GM06990 (cell line): ENCODE results near the gene STXBP6.

Source experiments
- DNase-seq: peaks from one replicate; pipeline ENCODE4 v3.0.0-alpha.2; 2011; ENCODE audit not compliant: insufficient read length; ENCODE audit errors: extremely low read depth
- H3K27me3 ChIP-seq: replicated peaks from 2 replicates; pipeline ENCODE4 v1.6.0; 2011; ENCODE audit warnings: low read length; ENCODE audit not compliant: control insufficient read depth, insufficient read depth
- H3K36me3 ChIP-seq: 2 replicates; pipeline ENCODE4 v1.5.1; 2011; ENCODE audit warnings: low read length; ENCODE audit not compliant: control insufficient read depth, insufficient read depth
- H3K4me3 ChIP-seq: replicated peaks from 2 replicates; pipeline ENCODE4 v1.5.1; 2011; ENCODE audit warnings: low read depth, mild to moderate bottlenecking, control low read depth, low read length
- TF ChIP-seq, protein P1 (sequence below): IDR thresholded peaks from 2 replicates; pipeline ENCODE4 v1.5.1; 2011; ENCODE audit warnings: low read length, control low read depth, mild to moderate bottlenecking, inconsistent platforms; ENCODE audit not compliant: insufficient read depth, poor library complexity, severe bottlenecking

Gene STXBP6

DNA sequence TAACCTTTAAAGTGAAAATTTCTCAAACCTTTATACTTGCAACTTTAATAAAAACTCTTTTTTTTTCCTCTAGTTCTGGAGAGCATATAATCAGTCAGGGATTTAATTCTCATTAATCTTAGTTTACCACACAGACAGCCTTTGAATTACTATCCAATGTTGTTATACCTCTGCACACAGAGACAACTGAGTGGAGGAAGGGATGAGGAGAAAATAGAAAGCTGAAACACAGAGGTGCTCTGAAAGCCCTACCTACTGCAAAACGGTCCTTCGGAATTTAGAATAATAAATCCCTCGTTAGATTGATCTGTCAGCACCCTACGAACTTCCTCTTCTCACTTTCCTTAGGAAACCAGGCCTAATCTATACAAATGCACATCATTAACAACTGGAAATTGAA lies 122.1 kb downstream of the STXBP6 start:
- TF ChIP-seq, protein P1, sequence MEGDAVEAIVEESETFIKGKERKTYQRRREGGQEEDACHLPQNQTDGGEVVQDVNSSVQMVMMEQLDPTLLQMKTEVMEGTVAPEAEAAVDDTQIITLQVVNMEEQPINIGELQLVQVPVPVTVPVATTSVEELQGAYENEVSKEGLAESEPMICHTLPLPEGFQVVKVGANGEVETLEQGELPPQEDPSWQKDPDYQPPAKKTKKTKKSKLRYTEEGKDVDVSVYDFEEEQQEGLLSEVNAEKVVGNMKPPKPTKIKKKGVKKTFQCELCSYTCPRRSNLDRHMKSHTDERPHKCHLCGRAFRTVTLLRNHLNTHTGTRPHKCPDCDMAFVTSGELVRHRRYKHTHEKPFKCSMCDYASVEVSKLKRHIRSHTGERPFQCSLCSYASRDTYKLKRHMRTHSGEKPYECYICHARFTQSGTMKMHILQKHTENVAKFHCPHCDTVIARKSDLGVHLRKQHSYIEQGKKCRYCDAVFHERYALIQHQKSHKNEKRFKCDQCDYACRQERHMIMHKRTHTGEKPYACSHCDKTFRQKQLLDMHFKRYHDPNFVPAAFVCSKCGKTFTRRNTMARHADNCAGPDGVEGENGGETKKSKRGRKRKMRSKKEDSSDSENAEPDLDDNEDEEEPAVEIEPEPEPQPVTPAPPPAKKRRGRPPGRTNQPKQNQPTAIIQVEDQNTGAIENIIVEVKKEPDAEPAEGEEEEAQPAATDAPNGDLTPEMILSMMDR, result no peak
- no peaks in the 10 kb centered on the region for H3K27me3 ChIP-seq

DNA sequence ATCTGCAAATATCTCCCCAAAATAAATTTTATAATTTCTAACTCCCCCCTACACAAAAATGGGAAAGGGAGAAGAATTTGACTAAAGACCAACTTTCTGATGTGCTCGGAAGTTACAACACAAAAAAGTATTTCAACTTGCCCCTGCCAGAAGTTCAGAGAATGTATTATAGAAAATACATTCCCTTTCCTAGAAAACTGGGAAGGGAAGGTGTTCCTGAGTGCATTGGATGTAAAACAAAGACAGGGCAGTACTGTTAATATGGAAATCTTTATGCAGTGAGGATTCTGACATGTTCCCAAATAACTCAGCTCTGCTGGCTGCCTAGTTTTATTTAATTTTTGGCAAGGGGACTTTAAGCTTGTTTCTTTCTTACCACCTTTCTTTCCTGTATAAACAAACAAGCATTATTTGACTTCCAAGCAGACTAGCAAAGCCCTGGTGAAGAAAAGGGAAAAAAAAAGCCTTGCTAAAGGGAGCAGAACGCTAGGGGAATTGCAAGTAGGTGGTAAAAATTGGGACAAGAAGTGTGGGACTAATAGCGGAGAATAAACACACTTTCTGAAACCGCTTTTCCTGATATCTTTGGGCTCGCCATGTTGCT lies 124.1 kb downstream of the STXBP6 start:
- H3K4me3 ChIP-seq, result no peak overlapping the region
- no peaks in the 10 kb centered on the region for H3K27me3 ChIP-seq
- no peak for DNase-seq
- TF ChIP-seq, protein P1, result no peak
- H3K36me3 ChIP-seq, result no peaks in the 10 kb centered on the region

More for the DNA sequence above, 122.1 kb downstream of the STXBP6 start:
- Histone ChIP-seq H3K36me3 (no peaks in the 10 kb centered on the region), H3K4me3 (no peak overlapping the region)
- DNase-seq, result no peak

DNA sequence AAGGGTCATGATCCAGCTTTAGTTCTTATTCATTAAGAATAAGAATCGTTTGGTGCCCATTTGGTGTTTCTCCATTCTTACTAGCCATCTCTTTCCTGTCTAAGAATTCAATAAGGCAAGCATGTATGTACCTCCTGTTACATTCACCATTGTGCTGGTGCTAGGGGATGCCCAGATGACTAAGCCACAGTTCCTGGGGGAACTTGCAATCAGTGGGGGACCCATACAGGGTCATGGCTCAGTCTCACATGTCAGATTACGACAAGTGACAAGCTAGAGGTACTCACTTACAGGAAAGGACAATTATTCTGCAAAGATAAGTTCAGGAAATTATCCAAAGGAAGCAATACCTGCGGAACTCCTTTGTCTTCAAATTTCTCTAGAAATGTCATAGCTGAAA lies 125.4 kb downstream of the STXBP6 start:
- DNase-seq, result no peak
- Histone ChIP-seq H3K4me3 (no peak overlapping the region), H3K36me3 (no peaks in the 10 kb centered on the region), H3K27me3 (no peaks in the 10 kb centered on the region)
- TF ChIP-seq, protein P1, result no peak

DNA sequence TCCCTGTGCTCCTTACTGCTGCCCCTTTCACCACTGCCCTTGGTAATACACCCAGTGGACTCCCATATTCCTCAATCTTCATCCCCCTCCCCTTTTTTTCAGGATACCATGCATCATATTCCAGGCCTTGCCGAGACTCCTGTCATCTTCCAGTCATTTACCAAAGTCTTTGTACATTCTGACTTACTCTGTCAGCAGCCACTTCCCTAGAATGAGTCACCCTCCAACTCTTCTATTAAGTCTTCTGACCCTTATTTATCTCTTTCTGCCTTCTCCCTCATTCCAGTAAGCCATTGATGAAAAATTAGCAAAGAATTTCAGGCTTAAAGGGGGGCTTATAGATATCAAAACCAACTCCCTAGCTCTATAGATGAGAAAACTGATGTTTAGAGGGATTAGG lies 128.0 kb downstream of the STXBP6 start:
- TF ChIP-seq, protein P1, result no peak
- no peak for DNase-seq
- Histone ChIP-seq H3K27me3 (no peaks in the 10 kb centered on the region), H3K4me3 (no peak overlapping the region), H3K36me3 (no peaks in the 10 kb centered on the region)

DNA sequence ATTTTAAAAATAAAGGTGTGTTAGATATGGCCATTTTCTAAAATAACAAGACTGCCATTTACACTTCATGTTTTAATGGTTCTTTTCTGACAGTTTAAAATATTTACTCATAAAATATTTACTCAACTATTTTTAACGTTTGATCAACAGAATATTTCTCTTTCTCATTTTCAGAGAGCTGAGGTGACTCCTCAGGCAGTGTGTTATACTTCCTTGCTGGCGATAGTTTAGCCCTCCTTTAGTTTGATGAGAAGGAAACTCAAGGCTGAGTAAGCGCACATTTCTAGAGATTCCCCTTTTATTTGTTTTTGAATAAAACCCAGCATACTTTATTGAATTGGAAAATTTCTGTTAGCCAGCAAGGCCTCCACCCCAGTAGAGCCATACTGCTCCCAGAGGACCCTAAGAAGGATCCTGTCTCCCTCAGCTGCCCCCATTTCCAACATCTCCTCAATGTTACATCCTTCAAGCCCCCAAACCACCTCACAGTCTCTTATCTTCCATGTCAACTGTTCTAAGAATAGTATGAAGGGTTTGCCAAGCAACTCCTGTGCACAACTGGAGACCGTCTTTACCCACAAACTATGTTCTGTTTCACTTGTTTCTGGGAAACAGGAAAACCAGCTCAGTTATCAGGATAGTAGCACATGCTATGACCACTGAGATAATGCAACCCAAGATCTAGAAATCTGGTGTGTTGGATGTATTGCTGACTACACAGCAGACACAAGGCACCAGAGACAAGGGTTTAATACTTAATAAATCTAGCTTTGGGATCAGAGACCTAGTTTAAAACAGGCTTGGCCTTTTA lies 129.5 kb downstream of the STXBP6 start:
- TF ChIP-seq, protein P1, result no peak
- Histone ChIP-seq H3K4me3 (no peak overlapping the region), H3K36me3 (no peaks in the 10 kb centered on the region), H3K27me3 (no peaks in the 10 kb centered on the region)
- no peak for DNase-seq
